Hematopoietic multipotent progenitor cell (in vitro differentiated cells): Measurements from ENCODE around the gene DEK. TPM values are rescaled to one million over a fixed set of nuclear protein-coding genes. Genes with fewer than 3 reads are reported as not detected.

Experiments used
- DNase-seq, 3 donors: peaks; one replicate each; pipeline ENCODE4 v3.0.0-alpha.2; 2011 to 2015; ENCODE audit warnings: low read depth in 2 of 3, low spot score in 2 of 3
- total RNA-seq: library from RNA; depleted of rRNA; stranded (reverse); fragments of >200 nt; gene quantifications from one replicate; pipeline ENCODE4 v1.2.3, GENCODE V29; 2012

Gene DEK
- total RNA-seq, 1 donor, result 32.9 TPM

GRCh38 chr6:18266523-18266912 is 2.2 kb upstream of the DEK start:
- DNase-seq, result no peak

- no peak for DNase-seq
Observed at GRCh38 chr6:18265787-18266522, 1.6 kb upstream of the DEK start.

- no peak for DNase-seq
Observed at GRCh38 chr6:18264923-18265377, 620 bp upstream of the DEK start.

GRCh38 chr6:18263418-18264218 is 712 bp downstream of the DEK start:
- DNase-seq, result peak in 1 of 3 donors; percentile 20

- peak in 1 of 3 donors; percentile 18 for DNase-seq
Observed at GRCh38 chr6:18262702-18263417, 1.5 kb downstream of the DEK start.

GRCh38 chr6:18261877-18262276 is 2.5 kb downstream of the DEK start:
- DNase-seq, result no peak

- no peak for DNase-seq
Observed at GRCh38 chr6:18260448-18261106, 3.8 kb downstream of the DEK start.

GRCh38 chr6:18259675-18260447 is 4.5 kb downstream of the DEK start:
- no peak for DNase-seq

GRCh38 chr6:18254793-18255192 is 9.5 kb downstream of the DEK start:
- no peak for DNase-seq

GRCh38 chr6:18253635-18254034 is 10.7 kb downstream of the DEK start:
- DNase-seq, result no peak

- DNase-seq, result no peak
Observed at GRCh38 chr6:18249271-18249670, 15.1 kb downstream of the DEK start.

- no peak for DNase-seq
Observed at GRCh38 chr6:18248698-18249097, 15.6 kb downstream of the DEK start.

- DNase-seq, result no peak
Observed at GRCh38 chr6:18247002-18247401, 17.3 kb downstream of the DEK start.

GRCh38 chr6:18246205-18246604 is 18.1 kb downstream of the DEK start:
- no peak for DNase-seq

GRCh38 chr6:18245642-18246041 is 18.7 kb downstream of the DEK start:
- no peak for DNase-seq

- DNase-seq, result no peak
Observed at GRCh38 chr6:18245079-18245478, 19.3 kb downstream of the DEK start.

- DNase-seq, result no peak
Observed at GRCh38 chr6:18244251-18244650, 20.1 kb downstream of the DEK start.

- DNase-seq, result no peak
Observed at GRCh38 chr6:18243302-18243893, 20.9 kb downstream of the DEK start.

- no peak for DNase-seq
Observed at GRCh38 chr6:18242062-18242851, 22.1 kb downstream of the DEK start.
